Stimulated activated CD8-positive, alpha-beta memory T cell treated with anti-CD3 and anti-CD28 coated beads, Interleukin-7, amount 100 ng/mL, for 4 hours (primary cell): ENCODE measurements around the gene USP17L27.
"Not testable (repeated sequence)": the region's sequence is repeated elsewhere in the genome, so short reads cannot be mapped to it uniquely, and the experiment has no call there.

Experiments
- DNase-seq, 2 donors: peaks; one replicate each; pipeline ENCODE4 v3.0.0-alpha.2; 2020; ENCODE audit warnings: low read depth in 2 of 2

Gene USP17L27

GRCh38 chr4:9343848-9344247 lies at the start of gene USP17L27:
USP17L27 (plus strand) TSS chr4:9344148; CDS start chr4:9344148, 0 bp downstream.
- not testable (repeated sequence) for DNase-seq

- not testable (repeated sequence) for DNase-seq
Measured at GRCh38 chr4:9324191-9324590, 19.8 kb upstream of the USP17L27 start.

GRCh38 chr4:9324865-9325264 lies 19.1 kb upstream of the USP17L27 start, which contains the start of gene USP17L24:
USP17L24 (plus strand) TSS chr4:9325165; CDS start chr4:9325165, 0 bp downstream.
- DNase-seq = not testable (repeated sequence)

GRCh38 chr4:9329611-9330010 lies 14.3 kb upstream of the USP17L27 start, which contains the start of gene USP17L25:
USP17L25 (plus strand) TSS chr4:9329911; CDS start chr4:9329911, 0 bp downstream.
- not testable (repeated sequence) for DNase-seq

GRCh38 chr4:9334358-9334757 lies 9.6 kb upstream of the USP17L27 start, which contains the start of gene USP17L26:
USP17L26 (plus strand) TSS chr4:9334658; CDS start chr4:9334658, 0 bp downstream.
- DNase-seq = not testable (repeated sequence)

GRCh38 chr4:9339103-9339502 lies 4.8 kb upstream of the USP17L27 start, which contains the start of gene USP17L5:
USP17L5 (plus strand) TSS chr4:9339403; CDS start chr4:9339403, 0 bp downstream.
- not testable (repeated sequence) for DNase-seq

- not testable (repeated sequence) for DNase-seq
Measured at GRCh38 chr4:9348593-9348992, 4.6 kb downstream of the USP17L27 start, which contains the start of gene USP17L28. USP17L28 (plus strand) TSS chr4:9348893; CDS start chr4:9348893, 0 bp downstream.

- DNase-seq = not testable (repeated sequence)
Measured at GRCh38 chr4:9350866-9351265, 6.9 kb downstream of the USP17L27 start.

GRCh38 chr4:9353338-9353737 lies 9.4 kb downstream of the USP17L27 start, which contains the start of gene USP17L29:
USP17L29 (plus strand) TSS chr4:9353638; CDS start chr4:9353638, 0 bp downstream.
- DNase-seq = not testable (repeated sequence)

GRCh38 chr4:9362829-9363228 lies 18.9 kb downstream of the USP17L27 start, which contains the start of gene USP17L30:
USP17L30 (plus strand) TSS chr4:9363129; CDS start chr4:9363129, 0 bp downstream.
- not testable (repeated sequence) for DNase-seq

- DNase-seq = not testable (repeated sequence)
Measured at GRCh38 chr4:9379881-9380280, 35.9 kb downstream of the USP17L27 start.

GRCh38 chr4:9381012-9381534 lies 37.1 kb downstream of the USP17L27 start:
- peak in 1 of 2 donors; percentile 36 for DNase-seq

GRCh38 chr4:9384126-9384525 lies 40.2 kb downstream of the USP17L27 start:
- DNase-seq = no peak

GRCh38 chr4:9389001-9389400 lies 45.1 kb downstream of the USP17L27 start:
- not testable (repeated sequence) for DNase-seq
